A673 (cell line): Measurements from ENCODE around the gene IL1RAP.

ENCODE experiments used
- CTCF ChIP-seq: fragments of 300-800, 200-600 bp; sonication (generic); conservative IDR thresholded peaks from 2 replicates; pipeline ENCODE4 v1.5.1; 2017; ENCODE audit warnings: low read depth, mild to moderate bottlenecking, antibody characterized with exemption, low read length, moderate library complexity, mixed read lengths
- EZH2 ChIP-seq: fragments of 200-600 bp; sonication (generic); IDR thresholded peaks from 2 replicates; pipeline ENCODE4 v1.6.1; 2017; ENCODE audit warnings: borderline replicate concordance, low read depth, mild to moderate bottlenecking, mixed read lengths, antibody characterized with exemption, low read length; ENCODE audit not compliant: poor library complexity, severe bottlenecking

DNA sequence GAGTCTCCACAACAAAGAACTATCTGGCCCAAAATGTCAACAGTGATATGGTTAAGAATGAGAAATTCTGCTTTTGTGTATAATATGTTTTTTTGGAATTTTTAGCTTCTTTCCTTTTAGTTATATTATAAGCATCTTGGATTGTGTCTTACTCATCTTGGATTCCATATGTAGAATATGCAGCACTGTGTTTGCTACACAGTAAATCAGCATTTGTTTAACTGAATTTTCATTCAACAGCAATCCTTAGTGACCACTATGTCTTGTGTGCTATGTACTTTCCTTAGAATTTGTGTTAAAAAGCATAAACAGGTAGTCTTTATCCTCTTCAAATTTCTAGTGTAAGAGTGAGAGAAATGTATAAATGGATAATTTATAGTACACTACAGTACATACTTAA, 46.0 kb upstream of the IL1RAP start:
- no peak for TF ChIP-seq CTCF
- no peak for TF ChIP-seq EZH2
